NCI-H1694 (cell line): Measurements from ENCODE around the gene TMEM255A.

Experiments
- DNase-seq: peaks from one replicate; lab custom pipeline; 2025; lab: John Stamatoyannopoulos, UW

Gene TMEM255A

GRCh38 chrX:120306630-120307029 lies 4.6 kb downstream of the TMEM255A start:
- DNase-seq, result no peak

DNA sequence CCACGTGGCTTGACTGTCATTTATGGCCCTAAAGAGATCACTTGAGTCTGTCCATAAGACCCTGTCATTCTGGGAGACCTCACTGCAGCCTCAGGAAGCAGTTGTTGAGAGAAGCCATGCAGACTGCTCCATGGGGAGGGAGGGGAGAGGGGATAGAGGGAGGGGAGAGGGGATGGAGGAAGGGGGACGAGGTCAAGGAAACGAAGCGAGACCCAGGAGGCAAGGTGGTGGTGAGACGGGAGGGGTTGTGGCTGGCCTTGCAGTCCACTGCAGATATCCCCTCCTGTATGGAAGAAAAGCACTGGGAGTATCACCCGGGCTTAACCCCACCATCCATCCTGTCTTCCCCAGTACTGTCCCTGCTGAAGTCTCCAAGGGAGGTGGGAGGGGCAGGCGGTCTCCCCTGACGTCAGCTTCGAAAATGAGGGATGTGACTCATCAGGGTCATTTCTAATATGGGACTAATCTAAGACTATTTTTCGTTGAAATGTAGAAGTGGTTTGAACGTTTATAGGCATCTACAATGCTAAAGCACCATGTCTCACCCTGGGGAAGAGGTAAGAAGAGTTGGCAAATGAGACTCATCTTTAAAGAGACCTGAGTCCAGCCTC lies 5.6 kb downstream of the TMEM255A start:
- no peak for DNase-seq

DNA sequence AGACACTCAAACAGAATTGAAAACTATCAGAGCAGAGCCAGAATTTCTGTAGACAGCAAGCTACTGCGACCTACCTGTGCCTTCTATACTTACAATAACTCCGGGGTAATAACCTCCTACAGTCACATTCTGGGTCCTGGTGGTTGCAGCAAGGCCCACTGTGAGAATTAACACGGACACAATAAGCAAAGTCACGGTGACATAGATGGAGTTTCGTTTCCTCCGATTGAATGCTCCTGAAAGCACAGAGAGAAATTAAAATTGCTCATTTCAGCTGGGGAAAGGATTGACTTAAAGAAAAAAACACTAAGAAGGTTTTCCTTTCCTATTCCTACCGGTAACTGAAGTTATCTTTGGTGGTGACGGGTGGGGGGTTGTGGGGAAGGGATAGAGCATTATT lies 7.0 kb downstream of the TMEM255A start:
- DNase-seq, result no peak

GRCh38 chrX:120302434-120302833 lies 8.8 kb downstream of the TMEM255A start:
- DNase-seq, result no peak

GRCh38 chrX:120301960-120302359 lies 9.3 kb downstream of the TMEM255A start:
- no peak for DNase-seq

DNA sequence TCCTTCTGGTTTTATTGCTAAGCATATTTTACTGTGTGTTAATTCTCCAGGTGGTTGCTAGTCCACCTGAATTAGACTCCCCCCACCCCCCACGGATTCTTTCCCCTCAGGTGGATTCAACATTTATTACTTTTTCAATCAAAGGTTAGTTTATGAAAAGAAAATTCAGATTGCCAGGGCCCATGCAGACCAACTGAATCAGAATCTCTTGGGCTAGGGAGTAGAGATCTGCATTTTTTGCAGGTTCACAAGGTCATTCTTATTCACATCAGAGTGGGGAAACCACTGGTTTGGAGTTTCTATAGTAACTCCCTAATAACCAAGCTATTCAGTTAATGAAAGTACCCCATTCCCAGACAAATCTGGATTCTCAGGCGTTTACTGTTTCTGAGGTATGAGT lies 9.8 kb downstream of the TMEM255A start:
- DNase-seq, result no peak

DNA sequence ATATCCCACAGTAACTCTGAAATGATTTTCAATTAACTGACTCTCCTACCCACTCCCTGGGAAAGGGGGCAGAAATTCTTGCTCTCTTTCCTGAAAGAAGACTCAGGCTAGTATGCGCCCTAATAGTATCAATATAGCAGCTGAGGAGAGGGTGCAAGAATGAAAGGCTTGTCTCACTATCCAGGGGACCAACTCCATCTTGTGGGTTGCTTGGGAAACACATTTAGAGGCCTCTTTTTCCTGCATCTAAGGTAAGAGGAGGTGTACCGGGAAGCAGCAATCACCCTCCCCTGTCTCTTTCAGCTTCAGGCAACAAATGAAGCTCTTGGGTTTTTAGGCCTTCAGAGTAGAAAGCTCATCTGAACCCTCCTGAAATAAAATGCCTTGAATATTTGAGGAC lies 11.3 kb downstream of the TMEM255A start:
- no peak for DNase-seq

- no peak for DNase-seq
Observed at GRCh38 chrX:120297923-120298322, 13.3 kb downstream of the TMEM255A start.

GRCh38 chrX:120294651-120295050 lies 16.6 kb downstream of the TMEM255A start:
- DNase-seq, result no peak

DNA sequence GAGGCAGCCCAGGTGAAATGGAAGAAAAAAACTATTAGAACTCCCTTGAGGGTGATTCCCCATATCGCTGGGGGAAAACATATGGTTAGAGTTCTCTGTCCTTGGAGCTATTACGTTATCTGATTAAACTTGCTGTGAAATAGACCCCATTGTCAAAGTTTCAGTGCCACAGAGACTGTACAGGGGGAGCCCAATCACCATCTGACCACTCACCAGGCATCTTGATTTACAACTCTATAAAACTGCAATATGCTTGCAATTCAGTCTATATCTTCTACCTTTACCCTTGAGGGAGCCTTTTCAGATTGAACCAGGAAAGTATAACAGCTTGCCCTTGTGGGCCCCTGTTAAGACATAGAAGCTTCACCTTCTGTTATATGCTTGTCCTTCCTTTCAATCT lies 18.2 kb downstream of the TMEM255A start:
- no peak for DNase-seq

DNA sequence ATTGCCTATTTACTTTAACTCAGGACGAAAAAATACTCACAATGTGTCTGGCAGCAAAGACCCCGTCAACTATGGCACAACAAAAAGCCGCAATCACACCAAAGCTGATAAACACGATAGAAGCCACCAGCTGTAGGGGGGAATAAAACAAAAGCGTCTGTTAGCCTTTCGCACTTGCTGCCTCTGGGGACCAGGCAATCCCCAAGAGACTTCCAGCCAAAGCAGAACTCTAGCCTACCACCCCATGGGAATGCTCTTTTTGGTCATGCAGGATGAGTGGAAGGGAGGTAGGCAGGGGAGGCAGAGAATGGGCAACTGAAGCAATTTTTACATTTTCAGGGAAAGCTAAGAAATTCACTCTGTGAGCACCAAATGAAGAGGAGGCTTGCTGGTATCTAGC lies 20.1 kb downstream of the TMEM255A start:
- no peak for DNase-seq

DNA sequence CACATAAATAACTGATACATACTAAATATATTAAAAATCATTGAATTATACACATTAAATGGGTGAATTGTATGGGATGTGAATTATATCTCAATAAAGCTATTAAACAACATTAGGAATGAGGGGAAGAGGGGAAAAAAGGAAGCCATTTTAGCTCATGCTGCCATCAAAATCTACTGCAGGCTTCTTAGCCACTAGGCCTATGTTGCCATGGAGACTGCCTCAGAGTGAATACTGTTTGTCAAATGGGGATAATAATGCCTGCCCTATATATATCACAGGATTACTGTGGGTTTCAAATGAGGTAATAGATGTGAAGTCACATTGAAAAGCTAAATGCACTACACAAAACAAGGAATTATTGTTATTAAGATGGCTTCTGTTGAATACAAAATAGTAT lies 21.2 kb downstream of the TMEM255A start:
- no peak for DNase-seq

GRCh38 chrX:120287513-120288112 lies 23.6 kb downstream of the TMEM255A start:
- DNase-seq, result no peak

- no peak for DNase-seq
Observed at GRCh38 chrX:120286733-120287512, 24.3 kb downstream of the TMEM255A start.

- no peak for DNase-seq
Observed at GRCh38 chrX:120282697-120283096, 28.6 kb downstream of the TMEM255A start.

DNA sequence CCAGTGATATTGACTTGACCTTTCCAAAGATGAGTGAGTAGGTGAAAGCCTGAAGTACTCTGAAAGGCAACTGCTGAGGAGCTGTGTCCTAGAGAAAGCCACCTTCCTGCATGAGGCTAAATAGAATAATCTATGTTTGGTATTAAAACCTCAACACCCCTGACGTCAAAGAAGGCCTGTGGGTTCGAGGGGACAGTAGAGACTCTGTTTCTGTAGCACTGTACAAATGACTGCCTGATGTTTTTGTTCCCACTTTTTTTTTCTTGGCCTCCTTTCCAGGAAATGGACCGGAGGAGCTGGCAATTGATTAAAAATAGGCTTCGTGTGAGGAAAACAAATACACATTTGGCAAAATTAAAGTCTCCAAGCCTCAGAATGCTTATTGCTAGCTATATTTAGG lies 29.5 kb downstream of the TMEM255A start:
- no peak for DNase-seq

DNA sequence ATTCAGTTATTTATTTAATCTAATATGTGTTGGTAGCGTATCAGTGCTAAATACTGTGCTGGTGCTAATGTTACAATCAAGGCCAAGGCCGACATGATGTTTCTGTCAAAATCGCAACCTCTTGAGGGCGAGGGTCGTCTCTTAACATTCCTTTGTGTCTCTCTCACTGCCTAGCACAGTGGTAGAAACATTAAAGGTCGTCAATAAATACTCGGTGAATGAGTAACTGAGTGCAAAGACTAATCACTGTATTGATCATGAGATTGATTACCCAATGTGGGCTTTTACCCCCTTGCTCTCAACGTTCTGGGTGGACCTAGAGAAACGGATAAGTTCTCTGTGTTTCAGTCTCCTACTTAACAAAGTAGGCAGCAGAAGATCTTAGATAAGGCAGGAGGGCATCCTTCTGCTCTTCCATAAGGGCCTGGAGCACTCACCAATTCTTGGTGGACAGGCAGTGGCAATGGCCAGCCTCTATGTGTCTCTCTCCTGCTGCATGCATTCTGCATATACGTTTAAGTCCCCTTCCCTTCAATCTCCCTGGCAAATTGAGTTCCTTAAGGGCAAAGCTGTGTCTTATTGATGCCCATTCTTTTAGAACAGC lies 30.1 kb downstream of the TMEM255A start:
- no peak for DNase-seq

DNA sequence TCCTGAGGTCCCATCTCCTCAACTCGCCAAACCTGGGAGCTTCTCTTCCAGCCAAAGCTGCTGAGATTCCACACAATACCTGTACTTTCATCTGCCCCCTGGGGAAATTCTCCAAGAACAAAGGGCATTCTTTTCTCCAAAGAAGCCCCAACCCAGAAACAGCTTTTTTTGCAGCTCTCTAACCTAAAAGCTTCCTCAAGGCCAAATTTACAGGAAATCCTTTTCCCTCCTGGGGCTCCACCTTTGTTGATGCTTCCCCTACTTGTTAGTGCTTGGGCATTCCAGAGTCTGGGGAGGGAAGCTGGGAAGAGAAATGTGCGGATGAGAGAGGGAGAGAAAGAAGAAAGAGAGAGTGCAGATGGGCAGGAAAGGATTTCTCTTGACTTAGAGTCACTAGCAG lies 36.3 kb downstream of the TMEM255A start:
- no peak for DNase-seq

DNA sequence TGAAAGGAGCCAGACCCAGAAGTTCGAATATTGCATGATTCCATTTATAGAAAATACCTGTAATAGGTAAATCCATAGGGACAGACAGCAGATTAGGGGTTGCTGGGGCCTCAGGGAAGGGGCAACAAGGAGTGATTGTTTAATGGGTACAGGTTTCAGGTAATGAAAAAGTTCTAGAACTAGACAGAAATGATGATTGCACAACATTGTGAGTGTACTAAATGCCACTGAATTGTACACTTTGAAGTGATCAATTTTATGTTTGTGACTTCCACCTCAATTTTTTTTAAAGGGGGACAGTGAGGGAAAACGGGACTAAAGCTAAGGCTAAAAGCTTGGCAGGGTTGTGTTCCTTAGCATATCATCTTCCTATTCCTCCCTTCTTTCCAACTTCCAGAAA lies 37.1 kb downstream of the TMEM255A start:
- DNase-seq, result no peak

DNA sequence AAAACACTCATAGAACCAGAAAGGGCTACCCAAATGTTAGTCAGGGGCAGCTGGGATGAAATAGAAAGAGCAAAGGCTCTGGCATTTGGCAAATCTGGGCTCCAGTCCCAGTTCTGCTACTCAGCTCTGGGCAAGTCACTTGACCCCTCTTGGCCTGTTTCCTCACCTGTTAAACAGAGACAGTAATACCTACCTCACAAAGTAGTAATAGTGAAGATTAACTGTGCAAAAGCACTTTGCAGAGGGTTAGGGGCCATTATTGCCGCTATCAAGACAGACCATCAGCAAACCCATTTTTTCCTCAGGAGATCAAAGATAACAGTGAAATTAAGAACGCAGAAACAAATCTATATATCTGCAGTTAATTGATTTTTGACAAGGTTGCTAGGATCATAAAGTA lies 40.0 kb downstream of the TMEM255A start:
- DNase-seq, result no peak

DNA sequence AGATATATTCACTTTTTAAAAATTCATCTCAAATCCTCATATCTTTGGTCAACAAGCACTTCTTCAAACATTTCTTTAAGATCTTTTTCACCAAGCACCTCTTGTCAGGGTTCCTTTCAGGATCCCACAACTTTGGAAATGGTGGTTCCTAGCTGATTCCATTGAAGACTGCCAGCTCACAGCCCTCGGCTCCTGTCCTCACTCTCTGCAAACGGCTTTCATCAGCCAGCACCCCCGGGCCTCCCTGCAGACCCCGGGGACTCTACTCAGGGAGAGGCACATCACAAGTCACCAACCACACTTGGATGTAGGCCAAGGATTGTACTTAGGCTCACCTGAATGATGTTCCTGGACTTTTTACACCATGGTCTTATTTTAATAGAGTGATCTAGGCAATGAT lies 40.7 kb downstream of the TMEM255A start:
- DNase-seq, result no peak

DNA sequence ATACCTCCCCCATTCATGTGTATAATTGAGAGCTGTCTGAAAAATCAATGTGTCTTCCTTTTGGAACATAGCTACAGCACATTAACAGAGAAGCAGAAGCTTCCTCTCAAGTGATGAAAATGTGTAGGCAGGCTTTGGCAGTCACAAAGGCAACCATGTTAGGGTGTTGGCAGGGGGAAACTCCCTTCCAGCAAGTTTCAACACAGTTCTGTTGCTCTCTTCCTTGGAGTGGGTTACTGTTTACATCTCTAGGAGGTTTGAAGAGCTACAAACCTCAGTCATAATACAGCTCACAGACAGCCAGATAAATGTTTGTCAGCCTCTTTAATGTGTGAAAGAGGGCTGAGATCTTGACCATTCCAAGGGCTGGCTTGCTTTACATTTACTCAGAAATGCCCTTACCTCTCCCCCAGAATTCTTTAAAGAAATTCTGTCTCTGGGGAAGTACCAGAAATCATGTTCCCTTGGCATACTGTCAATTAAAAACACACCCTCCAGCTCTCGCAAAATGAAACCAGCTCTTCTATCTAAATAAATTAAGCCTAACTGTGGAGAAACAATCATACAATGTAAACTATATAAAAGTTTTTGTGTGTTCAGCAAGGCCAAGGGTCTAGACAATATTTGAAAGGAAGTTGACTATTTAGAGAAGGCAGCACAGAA lies 41.8 kb downstream of the TMEM255A start:
- DNase-seq, result no peak

- DNase-seq, result no peak
Observed at GRCh38 chrX:120264341-120264740, 46.9 kb downstream of the TMEM255A start.
